AG09319 (cell line): ENCODE measurements around the gene NCEH1.

ENCODE experiments used
- DNase-seq: peaks from one replicate; pipeline ENCODE4 v3.0.0-alpha.2; 2010; ENCODE audit warnings: low read depth; ENCODE audit errors: extremely low read depth
- CTCF ChIP-seq: IDR thresholded peaks from 2 replicates; pipeline ENCODE4 v1.5.1; 2011; ENCODE audit warnings: low read depth, mild to moderate bottlenecking, inconsistent platforms, low read length, moderate library complexity

The NCEH1 gene

DNA sequence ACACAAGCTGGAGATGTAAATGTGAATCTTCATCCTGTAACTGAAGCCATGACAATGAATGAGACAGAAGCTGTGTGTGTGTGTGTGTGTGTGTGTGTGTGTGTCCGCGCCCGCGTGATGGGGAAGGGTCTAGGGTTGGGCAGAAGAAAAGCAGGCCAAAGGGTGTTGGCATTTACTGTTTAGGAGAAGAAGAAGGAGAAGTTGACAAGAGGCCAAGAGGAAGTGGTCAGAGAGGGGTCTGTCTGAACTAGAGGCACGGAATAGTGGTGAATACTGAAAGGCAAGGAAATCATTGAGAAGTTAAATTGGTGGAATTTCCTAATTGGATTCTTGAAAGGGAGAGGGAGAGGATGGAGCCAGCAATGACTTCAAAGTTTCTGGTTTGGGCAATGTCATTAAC lies 5.6 kb upstream of the NCEH1 start:
- no peak for TF ChIP-seq CTCF

GRCh38 chr3:172713316-172713715 lies 2.4 kb upstream of the NCEH1 start:
- DNase-seq: no peak
- no peak for TF ChIP-seq CTCF

More for the DNA sequence above, 5.6 kb upstream of the NCEH1 start:
- DNase-seq: no peak

DNA sequence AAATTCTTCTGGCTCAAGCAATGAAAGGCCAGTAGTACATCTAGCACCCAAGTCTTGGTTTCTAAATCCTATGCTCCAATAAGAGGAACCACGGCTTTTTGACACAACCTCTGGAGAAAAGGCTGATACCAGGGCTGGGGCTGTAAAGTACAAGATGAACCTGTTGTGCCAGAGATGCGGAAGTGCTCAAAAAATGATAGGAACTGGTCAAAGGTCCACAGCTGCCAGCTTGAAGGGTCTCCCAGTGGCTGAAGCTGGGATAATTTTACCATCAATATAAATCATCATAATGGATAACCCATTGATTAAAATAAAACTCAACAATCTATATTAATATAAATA lies 558 bp upstream of the NCEH1 start:
- DNase-seq: no peak
- TF ChIP-seq CTCF: no peak

- no peak for TF ChIP-seq CTCF
- no peak for DNase-seq
Measured at GRCh38 chr3:172709774-172710663, 848 bp downstream of the NCEH1 start.

- DNase-seq: no peak
- TF ChIP-seq CTCF: no peak
Measured at GRCh38 chr3:172708921-172709773, 1.7 kb downstream of the NCEH1 start.

- TF ChIP-seq CTCF: no peak
- no peak for DNase-seq
Measured at GRCh38 chr3:172707967-172708366, 2.9 kb downstream of the NCEH1 start.

DNA sequence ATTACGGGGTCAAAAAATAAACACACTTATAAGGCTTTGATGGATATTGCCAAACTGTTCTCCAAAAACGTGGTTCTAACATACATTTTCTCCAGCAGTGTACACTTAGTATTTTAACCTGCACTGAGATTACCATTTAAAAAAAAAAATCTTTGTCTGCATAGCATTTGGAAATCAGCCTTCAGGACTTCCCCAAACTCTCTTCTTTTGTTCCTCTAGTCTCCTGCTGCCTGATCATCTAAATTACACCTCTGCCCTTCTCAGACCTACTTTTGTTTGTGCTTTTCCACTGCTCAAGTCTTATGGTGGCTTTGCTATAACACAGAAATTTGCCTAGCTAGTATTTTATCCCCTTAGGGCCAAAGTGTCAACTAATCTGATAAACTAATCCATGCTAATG lies 3.8 kb downstream of the NCEH1 start:
- no peak for TF ChIP-seq CTCF
- no peak for DNase-seq
